HUES64 (cell line): ENCODE measurements around the gene APMAP.
"Not testable (repeated sequence)": the region's sequence is repeated elsewhere in the genome, so short reads cannot be mapped to it uniquely, and the experiment has no call there.

Source experiments
- H3K27ac ChIP-seq: 2 replicates; pipeline ENCODE4 v1.7.0; 2013; ENCODE audit warnings: low read depth, low read length, inconsistent platforms
- H3K27me3 ChIP-seq: 2 replicates; pipeline ENCODE4 v1.6.1; 2013; ENCODE audit warnings: mild to moderate bottlenecking, low read length; ENCODE audit not compliant: insufficient read depth
- H3K36me3 ChIP-seq: 2 replicates; pipeline ENCODE4 v1.6.1; 2013; ENCODE audit warnings: mild to moderate bottlenecking, low read length; ENCODE audit not compliant: insufficient read depth
- H3K4me1 ChIP-seq: 2 replicates; pipeline ENCODE4 v1.6.1; 2013; ENCODE audit warnings: mild to moderate bottlenecking, low read length, moderate library complexity; ENCODE audit not compliant: insufficient read depth
- H3K4me3 ChIP-seq: 2 replicates; pipeline ENCODE4 v1.5.1; 2013; ENCODE audit warnings: mild to moderate bottlenecking, low read length, moderate library complexity
- H3K9ac ChIP-seq: 2 replicates; pipeline ENCODE4 v1.6.1; 2013; ENCODE audit warnings: mild to moderate bottlenecking, low read depth, low read length
- H3K9me3 ChIP-seq: 2 replicates; pipeline ENCODE4 v1.6.1; 2013; ENCODE audit warnings: low read depth, low read length; ENCODE audit not compliant: insufficient read depth
- WGBS: fragments of 150-250, 120-280 bp; methylation state at CpG from one replicate; pipeline ENCODE4 v1.1.7; 2013; ENCODE audit warnings: missing lambda C conversion rate; 5-methylcytosine and 5-hydroxymethylcytosine counted together

Gene APMAP

GRCh38 chr20:24934101-24934661, 58.4 kb downstream of the APMAP start:
- Histone ChIP-seq H3K36me3 (no peaks in the 10 kb centered on the region), H3K9ac (no peak overlapping the region), H3K27ac (no peak overlapping the region), H3K4me3 (no peak overlapping the region), H3K27me3 (no peaks in the 10 kb centered on the region), H3K4me1 (peaks cover 12% of the 10 kb centered on the region), H3K9me3 (no peaks in the 10 kb centered on the region)
- 86% methylated on average over 9 of the region's 9 CpGs for WGBS

- peaks cover 12% of the 10 kb centered on the region for H3K4me1 ChIP-seq
- WGBS = 82% methylated on average over 7 of the region's 7 CpGs
- no peak overlapping the region for H3K27ac ChIP-seq
- H3K9ac ChIP-seq = no peak overlapping the region
- H3K9me3 ChIP-seq = no peaks in the 10 kb centered on the region
- H3K27me3 ChIP-seq = no peaks in the 10 kb centered on the region
- no peaks in the 10 kb centered on the region for H3K36me3 ChIP-seq
- H3K4me3 ChIP-seq = no peak overlapping the region
Observed at GRCh38 chr20:24933266-24933908, 59.2 kb downstream of the APMAP start.

- peaks cover 12% of the 10 kb centered on the region for H3K4me1 ChIP-seq
- not testable (repeated sequence) for H3K9ac ChIP-seq, H3K27ac ChIP-seq, H3K9me3 ChIP-seq, H3K27me3 ChIP-seq, H3K36me3 ChIP-seq, H3K4me3 ChIP-seq
- 94% methylated on average over 1 of the region's 1 CpG for WGBS
Observed at GRCh38 chr20:24931893-24932292, 60.7 kb downstream of the APMAP start.

GRCh38 chr20:24930724-24931688, 61.5 kb downstream of the APMAP start:
- H3K27ac ChIP-seq, H3K36me3 ChIP-seq, H3K9ac ChIP-seq, H3K9me3 ChIP-seq, H3K4me3 ChIP-seq, H3K27me3 ChIP-seq: not testable (repeated sequence)
- WGBS = 74% methylated on average over 15 of the region's 15 CpGs
- H3K4me1 ChIP-seq = peaks cover 12% of the 10 kb centered on the region

- not testable (repeated sequence) for H3K9me3 ChIP-seq, H3K27me3 ChIP-seq, H3K4me3 ChIP-seq, H3K27ac ChIP-seq, H3K36me3 ChIP-seq, H3K9ac ChIP-seq
- 79% methylated on average over 13 of the region's 13 CpGs for WGBS
- peaks cover 12% of the 10 kb centered on the region for H3K4me1 ChIP-seq
Observed at GRCh38 chr20:24929867-24930723, 62.5 kb downstream of the APMAP start.

GRCh38 chr20:24929259-24929658, 63.3 kb downstream of the APMAP start:
- not testable (repeated sequence) for H3K4me3 ChIP-seq, H3K27ac ChIP-seq, H3K36me3 ChIP-seq, H3K27me3 ChIP-seq, H3K9ac ChIP-seq, H3K9me3 ChIP-seq
- peaks cover 12% of the 10 kb centered on the region for H3K4me1 ChIP-seq
- 93% methylated on average over 4 of the region's 5 CpGs for WGBS

GRCh38 chr20:24920706-24921105, 71.8 kb downstream of the APMAP start:
- not testable (repeated sequence) for H3K27me3 ChIP-seq, H3K9ac ChIP-seq, H3K36me3 ChIP-seq, H3K4me3 ChIP-seq, H3K27ac ChIP-seq, H3K4me1 ChIP-seq, H3K9me3 ChIP-seq
- 91% methylated on average over 1 of the region's 3 CpGs for WGBS

GRCh38 chr20:24919665-24920064, 72.9 kb downstream of the APMAP start:
- H3K9me3 ChIP-seq, H3K9ac ChIP-seq, H3K4me3 ChIP-seq, H3K27me3 ChIP-seq, H3K27ac ChIP-seq, H3K4me1 ChIP-seq, H3K36me3 ChIP-seq: not testable (repeated sequence)
- 88% methylated on average over 15 of the region's 15 CpGs for WGBS

- Histone ChIP-seq H3K4me1 (no peaks in the 10 kb centered on the region), H3K9ac (no peak overlapping the region), H3K4me3 (no peak overlapping the region), H3K27me3 (0 out of 2 replicates have a peak, but pooled peaks cover 2% of the 10 kb centered on the region), H3K9me3 (no peaks in the 10 kb centered on the region), H3K36me3 (no peaks in the 10 kb centered on the region), H3K27ac (no peak overlapping the region)
- 74% methylated on average over 13 of the region's 17 CpGs for WGBS
Observed at GRCh38 chr20:24918579-24919566, 73.7 kb downstream of the APMAP start.
